Measurements from ENCODE around the gene GATA2. TPM values are rescaled to one million over a fixed set of nuclear protein-coding genes. Genes with fewer than 3 reads are reported as not detected.

Gene GATA2
- total RNA-seq, 2 experiments from 2014 or later, result 0.16 to 0.17 TPM

- Histone ChIP-seq H3K4me3 (ENCODE audit: low read length) (no peak overlapping the region), H3K9me3 (ENCODE audit: control insufficient read depth in 1 of 2, insufficient read depth in 1 of 2, low read length in 2 of 2) (peaks cover 0 to 21% of the 10 kb centered on the region in 2 experiments), H3K27ac (ENCODE audit: low read depth in 1 of 2, low read length in 2 of 2) (no peak overlapping the region), H3K4me1 (ENCODE audit: insufficient read depth, low read length) (peaks cover 33% of the 10 kb centered on the region), H3K36me3 (ENCODE audit: insufficient read depth, low read length) (no peaks in the 10 kb centered on the region), H3K27me3 (ENCODE audit: control insufficient read depth in 1 of 2, insufficient read depth in 2 of 2, low read length in 2 of 2) (peaks cover 49 to 75% of the 10 kb centered on the region in 2 experiments)
- H3K36me3 Mint-ChIP-seq (ENCODE audit: low read depth), result no peaks in the 10 kb centered on the region
- H3K4me3 Mint-ChIP-seq, result peak overlapping the region; percentile 62
- intact Hi-C loops (cut with DNase I, micrococcal nuclease), result loop anchor here (5.0 to 10.0 kb wide), 6 partner anchors 109 to 419 kb away; no protein-coding TSS in a partner anchor
- ChIA-PET CTCF (interaction anchor here (1.1 kb wide), 1 partner anchor 112 kb away, joined by 4 read pairs; no protein-coding TSS in a partner anchor), POLR2A (no interaction called here)
- H3K4me1 Mint-ChIP-seq (ENCODE audit: low read depth), result peaks cover 21% of the 10 kb centered on the region
- no peak overlapping the region for H3K27ac Mint-ChIP-seq
- no peak for ATAC-seq (ENCODE audit: poor library complexity)
- no peaks in the 10 kb centered on the region for H3K9me3 Mint-ChIP-seq
- TF ChIP-seq CTCF (IDR thresholded peaks at IDR 0.05), result no peak
- peaks cover 84% of the 10 kb centered on the region for H3K27me3 Mint-ChIP-seq
- DNase-seq, result no peak
Observed at GRCh38 chr3:128496019-128496601, 3.1 kb upstream of the GATA2 start.

GRCh38 chr3:128495435-128495970 lies 2.5 kb upstream of the GATA2 start:
- peaks cover 27% of the 10 kb centered on the region for H3K4me1 Mint-ChIP-seq (ENCODE audit: low read depth)
- H3K36me3 ChIP-seq (ENCODE audit: insufficient read depth, low read length), result no peaks in the 10 kb centered on the region
- no peak for TF ChIP-seq CTCF (IDR thresholded peaks at IDR 0.05)
- H3K4me3 ChIP-seq (ENCODE audit: low read length), result no peak overlapping the region
- H3K9me3 Mint-ChIP-seq, result no peaks in the 10 kb centered on the region
- no peaks in the 10 kb centered on the region for H3K36me3 Mint-ChIP-seq (ENCODE audit: low read depth)
- intact Hi-C loops (cut with DNase I, micrococcal nuclease), result loop anchor here (5.0 to 10.0 kb wide), 6 partner anchors 109 to 418 kb away; no protein-coding TSS in a partner anchor
- ATAC-seq (ENCODE audit: poor library complexity), result no peak
- H3K27ac ChIP-seq (ENCODE audit: low read depth in 1 of 2, low read length in 2 of 2), result no peak overlapping the region
- H3K4me1 ChIP-seq (ENCODE audit: insufficient read depth, low read length), result peaks cover 39% of the 10 kb centered on the region
- CTCF ChIA-PET, result interaction anchor here (1.1 kb wide), 1 partner anchor 113 kb away, joined by 4 read pairs; no protein-coding TSS in a partner anchor
- peaks cover 0 to 27% of the 10 kb centered on the region in 2 experiments for H3K9me3 ChIP-seq (ENCODE audit: control insufficient read depth in 1 of 2, insufficient read depth in 1 of 2, low read length in 2 of 2)
- no peak overlapping the region for H3K27ac Mint-ChIP-seq
- peaks cover 55 to 81% of the 10 kb centered on the region in 2 experiments for H3K27me3 ChIP-seq (ENCODE audit: control insufficient read depth in 1 of 2, insufficient read depth in 2 of 2, low read length in 2 of 2)
- POLR2A ChIA-PET, result no interaction called here
- H3K27me3 Mint-ChIP-seq, result peaks cover 84% of the 10 kb centered on the region
- no peak for DNase-seq
- peak overlapping the region; percentile 62 for H3K4me3 Mint-ChIP-seq

GRCh38 chr3:128494367-128494650 lies 1.3 kb upstream of the GATA2 start:
- H3K27ac Mint-ChIP-seq, result no peak overlapping the region
- H3K27me3 ChIP-seq (ENCODE audit: control insufficient read depth in 1 of 2, insufficient read depth in 2 of 2, low read length in 2 of 2), result peaks cover 65 to 86% of the 10 kb centered on the region in 2 experiments
- no peak for ATAC-seq (ENCODE audit: poor library complexity)

More at GRCh38 chr3:128494367-128494650, 1.3 kb upstream of the GATA2 start:
- DNase-seq, result no peak
- CTCF ChIA-PET, result no interaction called here
- peaks cover 33% of the 10 kb centered on the region for H3K4me1 Mint-ChIP-seq (ENCODE audit: low read depth)
- Histone ChIP-seq H3K9me3 (ENCODE audit: control insufficient read depth in 1 of 2, insufficient read depth in 1 of 2, low read length in 2 of 2) (peaks cover 0 to 35% of the 10 kb centered on the region in 2 experiments), H3K4me3 (ENCODE audit: low read length) (no peak overlapping the region), H3K27ac (ENCODE audit: low read depth in 1 of 2, low read length in 2 of 2) (no peak overlapping the region), H3K36me3 (ENCODE audit: insufficient read depth, low read length) (no peaks in the 10 kb centered on the region), H3K4me1 (ENCODE audit: insufficient read depth, low read length) (peaks cover 51% of the 10 kb centered on the region)
- intact Hi-C loops (cut with DNase I, micrococcal nuclease), result loop anchor here (10.0 kb wide), 2 partner anchors 110 to 320 kb away; no protein-coding TSS in a partner anchor
- no peak for TF ChIP-seq CTCF (IDR thresholded peaks at IDR 0.05)
- no peaks in the 10 kb centered on the region for H3K9me3 Mint-ChIP-seq
- no peaks in the 10 kb centered on the region for H3K36me3 Mint-ChIP-seq (ENCODE audit: low read depth)
- peaks cover 86% of the 10 kb centered on the region for H3K27me3 Mint-ChIP-seq
- POLR2A ChIA-PET, result no interaction called here
- H3K4me3 Mint-ChIP-seq, result peak overlapping the region; percentile 62

All from CD4-positive, alpha-beta T cell (primary cell).